ENCODE results near the gene CPLX1. TPM values are rescaled to one million over a fixed set of nuclear protein-coding genes. Genes with fewer than 3 reads are reported as not detected.

CPLX1 gene
- total RNA-seq (1 to 10 TPM; 1.5 to 4.8 (median 2.2) TPM), polyA plus RNA-seq (10 to 100 TPM in 1 of 2 donors, 1 to 10 TPM in 1; 2.1 to 10.8 TPM)
- long read RNA-seq, donor 1, partial matches to known transcripts = 0 of 2 reads
- long read RNA-seq, donor 1, other reads (novel, unspliced or antisense) = 2 of 2 reads
- long read RNA-seq, donor 2, partial matches to known transcripts = 0 of 5 reads
- long read RNA-seq, donor 2, other reads (novel, unspliced or antisense) = 5 of 5 reads
- long read RNA-seq, donor 3 = 0 reads

DNA sequence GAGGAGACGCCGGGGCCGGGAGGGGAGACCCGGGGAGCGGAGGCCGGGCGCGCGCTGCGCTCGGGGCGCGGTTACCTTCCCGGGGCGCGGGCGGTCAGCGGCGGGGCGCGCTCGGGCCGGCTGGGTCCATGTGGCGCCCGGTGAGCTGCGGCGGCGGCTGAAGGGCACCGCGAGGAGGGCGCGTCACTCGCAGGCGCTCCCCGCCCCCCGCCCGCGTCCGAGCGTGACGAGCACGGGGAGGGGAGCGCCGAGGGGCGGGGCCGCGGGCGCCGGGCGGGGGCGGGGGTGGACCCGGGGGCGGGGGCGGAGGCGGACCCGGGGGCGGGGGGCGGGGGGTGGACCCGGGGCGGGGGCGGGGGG, at the start of gene CPLX1:
CPLX1 (minus strand) TSS at position 159 of the 360 bp plus-strand sequence. CDS start 1,607 bp downstream, outside the sequence.
- DNase-seq = no peak
- 0 to 2% methylated on average over 11 to 36 of the region's 61 CpGs for WGBS, 2 donors
- Histone ChIP-seq H3K9me3 (no peaks in the 10 kb centered on the region), H3K27me3 (peaks cover 12 to 86% (median 75%) of the 10 kb centered on the region in 7 donors), H3K4me3 (peak within 1 kb of the TSS in 9 of 10 donors; percentile 16 to 43 (median 31)), H3K36me3 (no peaks in the 10 kb centered on the region), H3K27ac (no peak within 1 kb of the TSS), H3K4me1 (peaks cover 2 to 42% (median 12%) of the 10 kb centered on the region in 9 donors)
- ATAC-seq = no peak
- TF ChIP-seq, protein P1, sequence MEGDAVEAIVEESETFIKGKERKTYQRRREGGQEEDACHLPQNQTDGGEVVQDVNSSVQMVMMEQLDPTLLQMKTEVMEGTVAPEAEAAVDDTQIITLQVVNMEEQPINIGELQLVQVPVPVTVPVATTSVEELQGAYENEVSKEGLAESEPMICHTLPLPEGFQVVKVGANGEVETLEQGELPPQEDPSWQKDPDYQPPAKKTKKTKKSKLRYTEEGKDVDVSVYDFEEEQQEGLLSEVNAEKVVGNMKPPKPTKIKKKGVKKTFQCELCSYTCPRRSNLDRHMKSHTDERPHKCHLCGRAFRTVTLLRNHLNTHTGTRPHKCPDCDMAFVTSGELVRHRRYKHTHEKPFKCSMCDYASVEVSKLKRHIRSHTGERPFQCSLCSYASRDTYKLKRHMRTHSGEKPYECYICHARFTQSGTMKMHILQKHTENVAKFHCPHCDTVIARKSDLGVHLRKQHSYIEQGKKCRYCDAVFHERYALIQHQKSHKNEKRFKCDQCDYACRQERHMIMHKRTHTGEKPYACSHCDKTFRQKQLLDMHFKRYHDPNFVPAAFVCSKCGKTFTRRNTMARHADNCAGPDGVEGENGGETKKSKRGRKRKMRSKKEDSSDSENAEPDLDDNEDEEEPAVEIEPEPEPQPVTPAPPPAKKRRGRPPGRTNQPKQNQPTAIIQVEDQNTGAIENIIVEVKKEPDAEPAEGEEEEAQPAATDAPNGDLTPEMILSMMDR (IDR thresholded peaks at IDR 0.05) = no peak
- intact Hi-C loops (cut with DNase I) = no loop called here

DNA sequence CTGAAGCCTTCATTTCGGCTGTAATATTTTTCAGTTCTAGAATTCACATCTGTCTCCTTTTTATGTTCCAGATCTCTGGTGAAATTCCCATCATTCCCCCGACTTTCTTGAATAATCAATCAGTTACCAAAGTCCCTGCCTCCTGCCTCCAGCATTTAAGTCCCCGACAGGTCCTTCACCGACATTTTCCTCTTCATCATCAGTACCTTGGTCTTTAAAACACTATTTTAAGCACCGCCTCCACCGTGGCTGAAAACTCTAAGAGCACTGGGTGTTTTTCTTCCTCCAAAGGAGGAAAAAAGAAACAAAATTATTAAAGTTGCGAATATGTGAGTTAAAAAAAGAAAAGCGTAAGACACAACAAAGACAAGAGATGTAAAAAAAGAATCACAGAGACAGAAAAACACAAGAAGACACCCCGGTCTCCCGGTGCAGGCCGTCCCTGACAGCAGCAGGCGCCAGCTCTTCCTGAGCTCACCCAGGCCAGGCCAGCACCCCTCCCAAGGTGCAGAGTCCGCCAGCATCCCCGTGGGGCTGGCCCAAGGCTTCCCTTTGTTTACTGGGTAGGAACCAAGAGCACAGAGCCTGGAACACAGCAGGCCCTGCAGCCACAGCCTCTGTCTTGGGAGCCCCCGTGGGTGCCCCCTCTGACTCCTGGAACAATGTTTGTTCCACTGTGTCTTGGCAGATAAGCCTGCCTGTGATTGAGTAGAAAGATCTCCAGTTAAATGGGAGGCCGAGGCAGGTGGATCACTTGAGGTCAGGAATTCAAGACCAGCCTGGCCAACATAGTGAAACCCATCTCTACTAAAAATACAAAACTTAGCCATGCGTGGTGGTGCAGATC, 49.3 kb upstream of the CPLX1 start:
- Histone ChIP-seq H3K4me3 (no peak overlapping the region), H3K4me1 (no peaks in the 10 kb centered on the region), H3K9me3 (no peaks in the 10 kb centered on the region), H3K27me3 (no peaks in the 10 kb centered on the region), H3K27ac (no peak overlapping the region), H3K36me3 (peaks cover 0 to 100% (median 46%) of the 10 kb centered on the region in 9 donors)
- ATAC-seq = no peak
- intact Hi-C loops (cut with DNase I) = no loop called here
- TF ChIP-seq, protein P1 (IDR thresholded peaks at IDR 0.05) = no peak
- DNase-seq = no peak
- 87 to 90% methylated on average over 17 of the region's 17 CpGs for WGBS, 2 donors

DNA sequence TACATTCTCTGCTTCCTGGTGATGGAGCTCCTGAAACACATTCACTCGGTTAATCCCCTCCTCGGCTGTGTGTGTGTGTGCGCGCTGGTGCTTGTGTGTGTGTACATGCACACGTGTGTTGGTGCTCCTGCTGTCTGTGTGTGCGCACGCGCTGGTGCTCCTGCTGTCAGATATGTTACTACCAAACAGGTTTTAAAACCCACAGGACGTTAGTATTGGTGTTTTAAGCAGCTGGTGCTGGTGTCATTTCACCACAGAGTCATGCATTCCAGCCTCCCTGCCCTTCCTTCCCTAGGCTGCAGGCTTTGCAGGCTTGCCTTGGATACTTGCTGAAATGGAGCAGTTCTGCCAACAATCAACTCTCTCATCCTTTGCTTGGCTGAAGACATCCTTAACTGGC, 48.1 kb upstream of the CPLX1 start:
- H3K27ac ChIP-seq = no peak overlapping the region
- H3K27me3 ChIP-seq = no peaks in the 10 kb centered on the region
- WGBS, 2 donors = 90 to 92% methylated on average over 9 of the region's 9 CpGs
- no peak for DNase-seq
- H3K36me3 ChIP-seq = peaks cover 0 to 97% (median 43%) of the 10 kb centered on the region in 9 donors
- H3K9me3 ChIP-seq = no peaks in the 10 kb centered on the region
- H3K4me1 ChIP-seq = no peaks in the 10 kb centered on the region
- ATAC-seq = no peak
- intact Hi-C loops (cut with DNase I) = no loop called here
- H3K4me3 ChIP-seq = no peak overlapping the region
- TF ChIP-seq, protein P1 (IDR thresholded peaks at IDR 0.05) = no peak

DNA sequence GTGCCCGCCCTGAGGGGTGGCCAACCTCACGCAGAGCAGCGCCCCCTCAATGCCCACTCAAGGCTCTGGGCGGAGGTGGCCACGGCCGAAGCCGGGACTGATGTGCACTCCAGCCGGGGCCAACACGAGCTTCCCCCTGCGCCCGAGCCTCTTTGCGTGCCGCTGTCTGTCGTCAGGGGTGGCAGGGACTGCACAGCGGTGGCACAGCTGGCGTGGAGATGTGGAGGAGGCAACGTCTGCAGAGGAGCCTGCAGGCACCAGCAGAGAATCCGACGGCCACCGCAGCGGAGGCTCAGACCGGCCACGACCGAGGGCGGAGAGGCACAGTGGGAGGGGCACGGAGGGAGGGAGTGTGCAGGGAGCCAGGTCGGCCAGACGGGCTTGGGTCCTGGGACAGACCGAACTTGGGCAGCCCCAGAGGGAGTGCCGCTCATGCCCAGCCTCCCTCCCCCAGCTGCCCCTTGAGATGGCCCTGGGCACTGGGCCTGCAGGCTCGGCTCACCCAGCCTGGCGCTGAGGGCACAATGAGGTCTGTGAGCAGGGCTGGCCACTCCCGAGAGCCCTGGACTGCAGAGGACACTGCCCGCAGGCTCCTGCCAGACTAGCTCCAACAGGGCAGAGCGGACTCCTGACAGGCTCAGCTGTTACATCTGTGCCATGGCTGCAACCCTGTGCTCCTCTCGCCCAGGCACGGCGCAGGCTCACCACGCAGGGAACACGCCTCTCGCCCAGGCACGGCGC, 46.5 kb upstream of the CPLX1 start:
- intact Hi-C loops (cut with DNase I) = no loop called here
- no peaks in the 10 kb centered on the region for H3K9me3 ChIP-seq
- DNase-seq (no peak), ATAC-seq (peak in 2 of 8 donors; percentile 16 to 26)
- TF ChIP-seq, protein P1 (IDR thresholded peaks at IDR 0.05) = no peak
- WGBS, 2 donors = 92 to 94% methylated on average over 43 of the region's 43 CpGs
- no peak overlapping the region for H3K4me3 ChIP-seq
- H3K4me1 ChIP-seq = no peaks in the 10 kb centered on the region
- H3K36me3 ChIP-seq = peaks cover 4 to 97% (median 44%) of the 10 kb centered on the region in 9 donors
- no peaks in the 10 kb centered on the region for H3K27me3 ChIP-seq
- no peak overlapping the region for H3K27ac ChIP-seq

Measured in heart right ventricle (tissue), 16 donors.